Upper lobe of left lung (tissue), 4 donors: Measurements from ENCODE around the gene EYS.

Source experiments
- POLR2A ChIP-seq, 4 donors: fragments of 450-650 bp; IDR thresholded peaks; one replicate each; pipeline ENCODE4 v1.5.1; 2016 to 2017; ENCODE audit warnings: antibody characterized with exemption in 4 of 4, mild to moderate bottlenecking in 2 of 4
- POLR2AphosphoS5 ChIP-seq, 2 donors: sonication (generic); formaldehyde crosslinking; IDR thresholded peaks; one replicate each; pipeline ENCODE4 v1.5.1; 2017; ENCODE audit warnings: antibody characterized with exemption in 2 of 2
- TF ChIP-seq, protein P1 (sequence below), 6 experiments: fragments of 450-650 bp in 4 of 6; fragments of 200-600 bp in 2 of 6; sonication (generic) in 2 of 6; IDR thresholded peaks; one replicate each; pipeline ENCODE4 v1.5.1; 2016 to 2019; ENCODE audit warnings: antibody characterized with exemption in 6 of 6

- TF ChIP-seq POLR2A (IDR thresholded peaks at IDR 0.05) (no peak), POLR2AphosphoS5 (IDR thresholded peaks at IDR 0.05) (no peak)
- TF ChIP-seq, protein P1, sequence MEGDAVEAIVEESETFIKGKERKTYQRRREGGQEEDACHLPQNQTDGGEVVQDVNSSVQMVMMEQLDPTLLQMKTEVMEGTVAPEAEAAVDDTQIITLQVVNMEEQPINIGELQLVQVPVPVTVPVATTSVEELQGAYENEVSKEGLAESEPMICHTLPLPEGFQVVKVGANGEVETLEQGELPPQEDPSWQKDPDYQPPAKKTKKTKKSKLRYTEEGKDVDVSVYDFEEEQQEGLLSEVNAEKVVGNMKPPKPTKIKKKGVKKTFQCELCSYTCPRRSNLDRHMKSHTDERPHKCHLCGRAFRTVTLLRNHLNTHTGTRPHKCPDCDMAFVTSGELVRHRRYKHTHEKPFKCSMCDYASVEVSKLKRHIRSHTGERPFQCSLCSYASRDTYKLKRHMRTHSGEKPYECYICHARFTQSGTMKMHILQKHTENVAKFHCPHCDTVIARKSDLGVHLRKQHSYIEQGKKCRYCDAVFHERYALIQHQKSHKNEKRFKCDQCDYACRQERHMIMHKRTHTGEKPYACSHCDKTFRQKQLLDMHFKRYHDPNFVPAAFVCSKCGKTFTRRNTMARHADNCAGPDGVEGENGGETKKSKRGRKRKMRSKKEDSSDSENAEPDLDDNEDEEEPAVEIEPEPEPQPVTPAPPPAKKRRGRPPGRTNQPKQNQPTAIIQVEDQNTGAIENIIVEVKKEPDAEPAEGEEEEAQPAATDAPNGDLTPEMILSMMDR (IDR thresholded peaks at IDR 0.05), result no peak
These were observed 245.9 kb downstream of the EYS start for GRCh38 chr6:65461121-65461520.
